ENCODE data around the gene SEC24A. TPM values are rescaled to one million over a fixed set of nuclear protein-coding genes. Genes with fewer than 3 reads are reported as not detected.
"Not testable (repeated sequence)": the region's sequence is repeated elsewhere in the genome, so short reads cannot be mapped to it uniquely, and the experiment has no call there.

The SEC24A gene
- 9.1 and 9.5 TPM in 2 replicates for total RNA-seq (2014; rRNA removed; shearing (Covaris generic); ENCODE audit: low replicate concordance)

GRCh38 chr5:134648425-134649162 is at the start of gene SEC24A:
SEC24A (plus strand) TSS chr5:134648785; CDS start chr5:134649077, 292 bp downstream.
- peak; percentile 91 for DNase-seq (ENCODE audit: low read depth)
- in situ Hi-C loops (cut with HindIII; ENCODE audit: low pct_unique_long_range_greater_than_20kb, low sequenced_read_pairs), result no loop called here

- DNase-seq (ENCODE audit: low read depth); in situ Hi-C loops (cut with HindIII; ENCODE audit: low pct_unique_long_range_greater_than_20kb, low sequenced_read_pairs): not testable (repeated sequence)
Observed at GRCh38 chr5:134599820-134600219, 48.8 kb upstream of the SEC24A start.

- no peak for DNase-seq (ENCODE audit: low read depth)
- in situ Hi-C loops (cut with HindIII; ENCODE audit: low pct_unique_long_range_greater_than_20kb, low sequenced_read_pairs), result no loop called here
Observed at GRCh38 chr5:134600600-134600999, 48.0 kb upstream of the SEC24A start.

GRCh38 chr5:134603059-134603458 is 45.5 kb upstream of the SEC24A start:
- DNase-seq (ENCODE audit: low read depth), result no peak
- in situ Hi-C loops (cut with HindIII; ENCODE audit: low pct_unique_long_range_greater_than_20kb, low sequenced_read_pairs), result no loop called here

GRCh38 chr5:134604908-134605307 is 43.7 kb upstream of the SEC24A start:
- in situ Hi-C loops (cut with HindIII; ENCODE audit: low pct_unique_long_range_greater_than_20kb, low sequenced_read_pairs), result no loop called here
- no peak for DNase-seq (ENCODE audit: low read depth)

- DNase-seq (ENCODE audit: low read depth), result no peak
- in situ Hi-C loops (cut with HindIII; ENCODE audit: low pct_unique_long_range_greater_than_20kb, low sequenced_read_pairs), result no loop called here
Observed at GRCh38 chr5:134606726-134607125, 41.9 kb upstream of the SEC24A start.

GRCh38 chr5:134608555-134608954 is 40.0 kb upstream of the SEC24A start:
- in situ Hi-C loops (cut with HindIII; ENCODE audit: low pct_unique_long_range_greater_than_20kb, low sequenced_read_pairs), result no loop called here
- no peak for DNase-seq (ENCODE audit: low read depth)

GRCh38 chr5:134609232-134609851 is 39.2 kb upstream of the SEC24A start:
- peak; percentile 52 for DNase-seq (ENCODE audit: low read depth)
- in situ Hi-C loops (cut with HindIII; ENCODE audit: low pct_unique_long_range_greater_than_20kb, low sequenced_read_pairs), result no loop called here

- DNase-seq (ENCODE audit: low read depth), result no peak
- in situ Hi-C loops (cut with HindIII; ENCODE audit: low pct_unique_long_range_greater_than_20kb, low sequenced_read_pairs), result no loop called here
Observed at GRCh38 chr5:134610725-134611124, 37.9 kb upstream of the SEC24A start.

- DNase-seq (ENCODE audit: low read depth), result no peak
- in situ Hi-C loops (cut with HindIII; ENCODE audit: low pct_unique_long_range_greater_than_20kb, low sequenced_read_pairs), result no loop called here
Observed at GRCh38 chr5:134611515-134611914, 37.1 kb upstream of the SEC24A start.

GRCh38 chr5:134614450-134615085 is 34.0 kb upstream of the SEC24A start:
- DNase-seq (ENCODE audit: low read depth), result no peak
- in situ Hi-C loops (cut with HindIII; ENCODE audit: low pct_unique_long_range_greater_than_20kb, low sequenced_read_pairs), result no loop called here

GRCh38 chr5:134620634-134621033 is 28.0 kb upstream of the SEC24A start:
- DNase-seq (ENCODE audit: low read depth), result no peak

GRCh38 chr5:134625559-134625958 is 23.0 kb upstream of the SEC24A start:
- in situ Hi-C loops (cut with HindIII; ENCODE audit: low pct_unique_long_range_greater_than_20kb, low sequenced_read_pairs), result no loop called here
- DNase-seq (ENCODE audit: low read depth), result no peak

More at GRCh38 chr5:134620634-134621033, 28.0 kb upstream of the SEC24A start:
- in situ Hi-C loops (cut with HindIII; ENCODE audit: low pct_unique_long_range_greater_than_20kb, low sequenced_read_pairs), result no loop called here

GRCh38 chr5:134626369-134627014 is 22.1 kb upstream of the SEC24A start:
- in situ Hi-C loops (cut with HindIII; ENCODE audit: low pct_unique_long_range_greater_than_20kb, low sequenced_read_pairs), result no loop called here
- no peak for DNase-seq (ENCODE audit: low read depth)

GRCh38 chr5:134634227-134634626 is 14.4 kb upstream of the SEC24A start:
- no peak for DNase-seq (ENCODE audit: low read depth)
- in situ Hi-C loops (cut with HindIII; ENCODE audit: low pct_unique_long_range_greater_than_20kb, low sequenced_read_pairs), result no loop called here

- in situ Hi-C loops (cut with HindIII; ENCODE audit: low pct_unique_long_range_greater_than_20kb, low sequenced_read_pairs), result not testable (repeated sequence)
Observed at GRCh38 chr5:134635366-134635765, 13.2 kb upstream of the SEC24A start.

GRCh38 chr5:134637116-134637721 is 11.4 kb upstream of the SEC24A start:
- in situ Hi-C loops (cut with HindIII; ENCODE audit: low pct_unique_long_range_greater_than_20kb, low sequenced_read_pairs), result no loop called here
- DNase-seq (ENCODE audit: low read depth), result no peak

More at GRCh38 chr5:134635366-134635765, 13.2 kb upstream of the SEC24A start:
- not testable (repeated sequence) for DNase-seq (ENCODE audit: low read depth)

- no peak for DNase-seq (ENCODE audit: low read depth)
- in situ Hi-C loops (cut with HindIII; ENCODE audit: low pct_unique_long_range_greater_than_20kb, low sequenced_read_pairs), result no loop called here
Observed at GRCh38 chr5:134638760-134639201, 9.8 kb upstream of the SEC24A start.

Data from Caki2 (cell line).